Thymus (tissue), 11 donors: ENCODE measurements around the gene SH3RF3. TPM values are rescaled to one million over a fixed set of nuclear protein-coding genes. Genes with fewer than 3 reads are reported as not detected.

ENCODE experiments used
- DNase-seq, 9 donors: peaks; one replicate each; pipeline ENCODE4 v3.0.0-alpha.2; 2013; ENCODE audit warnings: low spot score in 9 of 9, low read depth in 6 of 9, missing footprints in 1 of 9
- H3K27ac ChIP-seq, 2 donors: one replicate each; pipeline ENCODE4 v1.5.1; 2013; ENCODE audit warnings: control low read depth in 1 of 2, low read depth in 1 of 2, low read length in 1 of 2, mild to moderate bottlenecking in 1 of 2, moderate library complexity in 1 of 2
- H3K27me3 ChIP-seq, 2 donors: one replicate each; pipeline ENCODE4 v1.5.1; 2013; ENCODE audit warnings: low read length in 1 of 2; ENCODE audit not compliant: control insufficient read depth in 2 of 2, insufficient read depth in 1 of 2
- H3K36me3 ChIP-seq, 2 donors: one replicate each; pipeline ENCODE4 v1.5.1; 2013; ENCODE audit warnings: low read length in 1 of 2, mild to moderate bottlenecking in 1 of 2, moderate library complexity in 1 of 2; ENCODE audit not compliant: control insufficient read depth in 2 of 2, insufficient read depth in 2 of 2
- H3K4me1 ChIP-seq, 2 donors: one replicate each; pipeline ENCODE4 v1.5.1; 2013; ENCODE audit warnings: low read length in 2 of 2; ENCODE audit not compliant: control insufficient read depth in 2 of 2, insufficient read depth in 2 of 2
- H3K4me3 ChIP-seq, 2 donors: one replicate each; pipeline ENCODE4 v1.5.1; 2013; ENCODE audit warnings: low read length in 2 of 2, control low read depth in 1 of 2, mild to moderate bottlenecking in 1 of 2
- H3K9me3 ChIP-seq, 2 donors: one replicate each; pipeline ENCODE4 v1.5.1; 2013; ENCODE audit warnings: low read length in 1 of 2, mild to moderate bottlenecking in 1 of 2; ENCODE audit not compliant: control insufficient read depth in 2 of 2, insufficient read depth in 1 of 2
- WGBS: extraction: QIAGEN DNeasy Blood & Tissue Kit; methylation state at CpG from one replicate; pipeline ENCODE4 v1.1.7; 2013; 5-methylcytosine and 5-hydroxymethylcytosine counted together
- polyA plus RNA-seq: library from polyadenylated mRNA; stranded (reverse); fragments of 200-250 nt; gene quantifications from one replicate; pipeline ENCODE4 v1.2.3, GENCODE V29; 2013
- total RNA-seq: library from RNA; stranded (reverse); fragments of 120-200 nt; gene quantifications from one replicate; pipeline ENCODE4 v1.2.4, GENCODE V29; 2013
- donor health status: healthy.

SH3RF3 gene
- total and polyA plus RNA-seq, 2 donors: 3.2 to 8.2 TPM

GRCh38 chr2:109419171-109419756 lies 290.3 kb downstream of the SH3RF3 start:
- Histone ChIP-seq H3K9me3 (no peaks in the 10 kb centered on the region), H3K27me3 (no peaks in the 10 kb centered on the region), H3K4me3 (no peak overlapping the region), H3K27ac (no peak overlapping the region), H3K4me1 (no peaks in the 10 kb centered on the region), H3K36me3 (no peaks in the 10 kb centered on the region)
- DNase-seq: no peak
- WGBS: 97% methylated on average over 15 of the region's 15 CpGs

GRCh38 chr2:109419960-109420370 lies 291.0 kb downstream of the SH3RF3 start:
- H3K4me1 ChIP-seq: no peaks in the 10 kb centered on the region
- DNase-seq: no peak
- H3K27me3 ChIP-seq: no peaks in the 10 kb centered on the region
- H3K4me3 ChIP-seq: no peak overlapping the region
- no peak overlapping the region for H3K27ac ChIP-seq
- H3K9me3 ChIP-seq: no peaks in the 10 kb centered on the region
- 66% methylated on average over 5 of the region's 5 CpGs for WGBS
- H3K36me3 ChIP-seq: no peaks in the 10 kb centered on the region

GRCh38 chr2:109421101-109421500 lies 292.1 kb downstream of the SH3RF3 start:
- WGBS: 96% methylated on average over 3 of the region's 3 CpGs
- Histone ChIP-seq H3K4me1 (no peaks in the 10 kb centered on the region), H3K27me3 (no peaks in the 10 kb centered on the region), H3K27ac (no peak overlapping the region), H3K4me3 (no peak overlapping the region), H3K36me3 (no peaks in the 10 kb centered on the region), H3K9me3 (no peaks in the 10 kb centered on the region)
- no peak for DNase-seq

GRCh38 chr2:109421642-109422041 lies 292.6 kb downstream of the SH3RF3 start:
- Histone ChIP-seq H3K4me3 (no peak overlapping the region), H3K4me1 (no peaks in the 10 kb centered on the region), H3K36me3 (no peaks in the 10 kb centered on the region), H3K9me3 (no peaks in the 10 kb centered on the region), H3K27ac (no peak overlapping the region), H3K27me3 (no peaks in the 10 kb centered on the region)
- no peak for DNase-seq
- WGBS: 95% methylated on average over 3 of the region's 3 CpGs

- DNase-seq: no peak
- H3K27ac ChIP-seq: no peak overlapping the region
- H3K4me1 ChIP-seq: no peaks in the 10 kb centered on the region
- 94% methylated on average over 10 of the region's 10 CpGs for WGBS
- H3K9me3 ChIP-seq: no peaks in the 10 kb centered on the region
- no peaks in the 10 kb centered on the region for H3K36me3 ChIP-seq
- H3K4me3 ChIP-seq: no peak overlapping the region
- no peaks in the 10 kb centered on the region for H3K27me3 ChIP-seq
Observed at GRCh38 chr2:109422071-109422757, 293.2 kb downstream of the SH3RF3 start.

GRCh38 chr2:109422758-109423500 lies 293.9 kb downstream of the SH3RF3 start:
- H3K27me3 ChIP-seq: no peaks in the 10 kb centered on the region
- H3K4me3 ChIP-seq: no peak overlapping the region
- H3K4me1 ChIP-seq: no peaks in the 10 kb centered on the region
- H3K27ac ChIP-seq: no peak overlapping the region
- WGBS: 96% methylated on average over 16 of the region's 16 CpGs
- no peaks in the 10 kb centered on the region for H3K9me3 ChIP-seq
- H3K36me3 ChIP-seq: no peaks in the 10 kb centered on the region
- no peak for DNase-seq

- Histone ChIP-seq H3K4me3 (no peak overlapping the region), H3K36me3 (no peaks in the 10 kb centered on the region), H3K27me3 (no peaks in the 10 kb centered on the region), H3K4me1 (peaks cover 0 to 4% of the 10 kb centered on the region in 2 donors), H3K9me3 (no peaks in the 10 kb centered on the region), H3K27ac (no peak overlapping the region)
- peak in 1 of 9 donors; percentile 10 for DNase-seq
- 90% methylated on average over 22 of the region's 22 CpGs for WGBS
Observed at GRCh38 chr2:109423556-109424359, 294.8 kb downstream of the SH3RF3 start.

GRCh38 chr2:109425411-109425810 lies 296.4 kb downstream of the SH3RF3 start:
- peaks cover 0 to 7% of the 10 kb centered on the region in 2 donors for H3K4me1 ChIP-seq
- no peak overlapping the region for H3K4me3 ChIP-seq
- no peaks in the 10 kb centered on the region for H3K27me3 ChIP-seq
- 95% methylated on average over 3 of the region's 3 CpGs for WGBS
- no peaks in the 10 kb centered on the region for H3K36me3 ChIP-seq
- no peak overlapping the region for H3K27ac ChIP-seq
- no peak for DNase-seq
- H3K9me3 ChIP-seq: no peaks in the 10 kb centered on the region
